ENCODE data around the gene USP40.

The USP40 gene

GRCh38 chr2:233495503-233496496 lies 70.8 kb downstream of the USP40 start:
- DNase-seq (ENCODE audit: low read depth, low spot score): no peak

- DNase-seq (ENCODE audit: low read depth, low spot score): no peak
Observed at GRCh38 chr2:233492751-233493150, 73.8 kb downstream of the USP40 start.

- no peak for DNase-seq (ENCODE audit: low read depth, low spot score)
Observed at GRCh38 chr2:233492078-233492477, 74.5 kb downstream of the USP40 start.

- no peak for DNase-seq (ENCODE audit: low read depth, low spot score)
Observed at GRCh38 chr2:233491326-233491725, 75.3 kb downstream of the USP40 start.

- DNase-seq (ENCODE audit: low read depth, low spot score): no peak
Observed at GRCh38 chr2:233490831-233491230, 75.8 kb downstream of the USP40 start.

GRCh38 chr2:233489666-233490065 lies 76.9 kb downstream of the USP40 start:
- no peak for DNase-seq (ENCODE audit: low read depth, low spot score)

- no peak for DNase-seq (ENCODE audit: low read depth, low spot score)
Observed at GRCh38 chr2:233489143-233489542, 77.4 kb downstream of the USP40 start.

GRCh38 chr2:233487748-233488345 lies 78.7 kb downstream of the USP40 start:
- DNase-seq (ENCODE audit: low read depth, low spot score): no peak

- no peak for DNase-seq (ENCODE audit: low read depth, low spot score)
Observed at GRCh38 chr2:233486778-233487552, 79.6 kb downstream of the USP40 start.

GRCh38 chr2:233486357-233486756 lies 80.2 kb downstream of the USP40 start:
- DNase-seq (ENCODE audit: low read depth, low spot score): no peak

- DNase-seq (ENCODE audit: low read depth, low spot score): no peak
Observed at GRCh38 chr2:233485726-233486125, 80.9 kb downstream of the USP40 start.

- no peak for DNase-seq (ENCODE audit: low read depth, low spot score)
Observed at GRCh38 chr2:233482616-233483015, 84.0 kb downstream of the USP40 start.

GRCh38 chr2:233481368-233482142 lies 85.0 kb downstream of the USP40 start:
- no peak for DNase-seq (ENCODE audit: low read depth, low spot score)

- no peak for DNase-seq (ENCODE audit: low read depth, low spot score)
Observed at GRCh38 chr2:233480490-233481202, 85.9 kb downstream of the USP40 start.

- DNase-seq (ENCODE audit: low read depth, low spot score): no peak
Observed at GRCh38 chr2:233479616-233480489, 86.7 kb downstream of the USP40 start.

- no peak for DNase-seq (ENCODE audit: low read depth, low spot score)
Observed at GRCh38 chr2:233477548-233478433, 88.8 kb downstream of the USP40 start.

GRCh38 chr2:233476651-233477547 lies 89.7 kb downstream of the USP40 start:
- no peak for DNase-seq (ENCODE audit: low read depth, low spot score)

GRCh38 chr2:233476063-233476410 lies 90.5 kb downstream of the USP40 start:
- DNase-seq (ENCODE audit: low read depth, low spot score): no peak
